Measurements from ENCODE around the gene MYO10.

GRCh38 chr5:16763211-16763610 is 172.9 kb downstream of the MYO10 start:
- TF ChIP-seq CTCF (IDR thresholded peaks at IDR 0.05) (no peak), POLR2A (IDR thresholded peaks at IDR 0.05) (no peak), EP300 (IDR thresholded peaks at IDR 0.05) (no peak), POLR2AphosphoS5 (IDR thresholded peaks at IDR 0.05) (no peak)

All from upper lobe of left lung (tissue), 4 donors.